ENCODE data around the gene GAPDH. TPM values are rescaled to one million over a fixed set of nuclear protein-coding genes. Genes with fewer than 3 reads are reported as not detected.

Gene GAPDH
- total and polyA plus RNA-seq, 10 donors = 998 to 1,680 (median 1,390) TPM

GRCh38 chr12:6492838-6493496 is 41.4 kb upstream of the GAPDH start, which contains the start of gene MRPL51:
MRPL51 (minus strand) TSS chr12:6493262; CDS start chr12:6493136, 126 bp downstream.
- TF ChIP-seq POLR2AphosphoS5 (IDR thresholded peaks at IDR 0.05) (peak; percentile 95 to 97 (median 95)), CTCF (IDR thresholded peaks at IDR 0.05 in 8 of 11, conservative IDR thresholded peaks at IDR 0.05 in 3 of 11) (no peak), POLR2A (IDR thresholded peaks at IDR 0.05) (peak; percentile 13 to 90 (median 75))
- Histone ChIP-seq H3K36me3 (peaks cover 0 to 47% (median 15%) of the 10 kb centered on the region in 6 donors), H3K27ac (peak within 1 kb of the TSS; percentile 97 to 99 (median 98)), H3K27me3 (replicated peaks in 1 of 7) (no peaks in the 10 kb centered on the region), H3K4me3 (peak within 1 kb of the TSS; percentile 60 to 81 (median 78)), H3K4me1 (peaks cover 21 to 54% (median 31%) of the 10 kb centered on the region in 6 donors), H3K9me3 (no peaks in the 10 kb centered on the region)
- 0 to 1% (median 1%) methylated on average over 34 to 39 of the region's 39 CpGs for WGBS, 5 donors
- intact Hi-C loops (cut with DNase I; ENCODE audit: low total_unique reads) = no loop called here
- peak; percentile 100 for DNase-seq

- Histone ChIP-seq H3K4me3 (peak within 1 kb of the TSS; percentile 60 to 81 (median 78)), H3K27ac (peak within 1 kb of the TSS; percentile 97 to 99 (median 98)), H3K9me3 (no peaks in the 10 kb centered on the region), H3K4me1 (peaks cover 21 to 54% (median 31%) of the 10 kb centered on the region in 6 donors), H3K36me3 (peaks cover 0 to 54% (median 19%) of the 10 kb centered on the region in 6 donors), H3K27me3 (replicated peaks in 1 of 7) (no peaks in the 10 kb centered on the region)
- TF ChIP-seq CTCF (IDR thresholded peaks at IDR 0.05 in 8 of 11, conservative IDR thresholded peaks at IDR 0.05 in 3 of 11) (peak in 10 of 11 experiments; percentile 42 to 84 (median 72)), POLR2A (IDR thresholded peaks at IDR 0.05) (no peak), POLR2AphosphoS5 (IDR thresholded peaks at IDR 0.05) (peak in 2 of 3 donors; percentile 18 to 79)
- intact Hi-C loops (cut with DNase I; ENCODE audit: low total_unique reads) = no loop called here
- DNase-seq = peak; percentile 98
- WGBS, 5 donors = 0 to 1% (median 0%) methylated on average over 20 to 49 of the region's 49 CpGs
Observed at GRCh38 chr12:6493497-6494257, 40.6 kb upstream of the GAPDH start, which contains the start of gene NCAPD2. NCAPD2 (plus strand) TSS chr12:6494102; CDS start chr12:6495099, 997 bp downstream.

- H3K4me1 ChIP-seq = peaks cover 21 to 54% (median 31%) of the 10 kb centered on the region in 6 donors
- no peak for DNase-seq
- peak overlapping the region; percentile 60 to 81 (median 78) for H3K4me3 ChIP-seq
- H3K27ac ChIP-seq = peak overlapping the region; percentile 97 to 99 (median 98)
- peaks cover 0 to 60% (median 25%) of the 10 kb centered on the region in 6 donors for H3K36me3 ChIP-seq
- no peaks in the 10 kb centered on the region for H3K9me3 ChIP-seq
- WGBS, 5 donors = 0 to 1% (median 1%) methylated on average over 14 of the region's 14 CpGs
- intact Hi-C loops (cut with DNase I; ENCODE audit: low total_unique reads) = no loop called here
- no peaks in the 10 kb centered on the region for H3K27me3 ChIP-seq (replicated peaks in 1 of 7)
- no peak for TF ChIP-seq POLR2AphosphoS5 (IDR thresholded peaks at IDR 0.05)
- peak in 1 of 11 experiments; percentile 6 for TF ChIP-seq CTCF (IDR thresholded peaks at IDR 0.05 in 8 of 11, conservative IDR thresholded peaks at IDR 0.05 in 3 of 11)
Observed at GRCh38 chr12:6494258-6494743, 40.0 kb upstream of the GAPDH start.
